ENCODE measurements around the gene DDRGK1.
"Not testable (repeated sequence)": the region's sequence is repeated elsewhere in the genome, so short reads cannot be mapped to it uniquely, and the experiment has no call there.

DDRGK1 gene

GRCh38 chr20:3215359-3215917 is 11.0 kb upstream of the DDRGK1 start:
- DNase-seq (ENCODE audit: low read depth): not testable (repeated sequence)

GRCh38 chr20:3213226-3213625 is 8.7 kb upstream of the DDRGK1 start:
- no peak for DNase-seq (ENCODE audit: low read depth)

GRCh38 chr20:3210346-3210745 is 5.9 kb upstream of the DDRGK1 start:
- DNase-seq (ENCODE audit: low read depth): no peak

- no peak for DNase-seq (ENCODE audit: low read depth)
Measured at GRCh38 chr20:3209946-3210317, 5.5 kb upstream of the DDRGK1 start.

GRCh38 chr20:3209257-3209945 is 4.9 kb upstream of the DDRGK1 start, which contains the start of gene ITPA:
Gene ITPA (plus strand): TSS chr20:3209498. CDS start chr20:3209552, 54 bp downstream.
- DNase-seq (ENCODE audit: low read depth): no peak

GRCh38 chr20:3208786-3209256 is 4.3 kb upstream of the DDRGK1 start:
- no peak for DNase-seq (ENCODE audit: low read depth)

- no peak for DNase-seq (ENCODE audit: low read depth)
Measured at GRCh38 chr20:3203315-3204123, 963 bp downstream of the DDRGK1 start.

- no peak for DNase-seq (ENCODE audit: low read depth)
Measured at GRCh38 chr20:3202965-3203314, 1.5 kb downstream of the DDRGK1 start.

- DNase-seq (ENCODE audit: low read depth): no peak
Measured at GRCh38 chr20:3199976-3200755, 4.3 kb downstream of the DDRGK1 start.

- DNase-seq (ENCODE audit: low read depth): no peak
Measured at GRCh38 chr20:3199206-3199605, 5.3 kb downstream of the DDRGK1 start.

GRCh38 chr20:3195590-3196237 is 8.8 kb downstream of the DDRGK1 start:
- no peak for DNase-seq (ENCODE audit: low read depth)

GRCh38 chr20:3194617-3195280 is 9.7 kb downstream of the DDRGK1 start:
- no peak for DNase-seq (ENCODE audit: low read depth)

GRCh38 chr20:3193806-3194616 is 10.5 kb downstream of the DDRGK1 start:
- no peak for DNase-seq (ENCODE audit: low read depth)

GRCh38 chr20:3192226-3193015 is 12.1 kb downstream of the DDRGK1 start:
- no peak for DNase-seq (ENCODE audit: low read depth)

- no peak for DNase-seq (ENCODE audit: low read depth)
Measured at GRCh38 chr20:3190681-3191111, 13.8 kb downstream of the DDRGK1 start.

GRCh38 chr20:3189561-3190131 is 14.8 kb downstream of the DDRGK1 start:
- no peak for DNase-seq (ENCODE audit: low read depth)

GRCh38 chr20:3188823-3189413 is 15.6 kb downstream of the DDRGK1 start:
- no peak for DNase-seq (ENCODE audit: low read depth)

- not testable (repeated sequence) for DNase-seq (ENCODE audit: low read depth)
Measured at GRCh38 chr20:3187861-3188260, 16.6 kb downstream of the DDRGK1 start.
